ENCODE data around the gene PHF12. TPM values are rescaled to one million over a fixed set of nuclear protein-coding genes. Genes with fewer than 3 reads are reported as not detected.
"Not testable (repeated sequence)": the region's sequence is repeated elsewhere in the genome, so short reads cannot be mapped to it uniquely, and the experiment has no call there.

The PHF12 gene
- total RNA-seq, 3 donors from 2014 or later: 45.2 to 48.6 (median 47.8) TPM

- H3K9me3 Mint-ChIP-seq: peaks cover 4% of the 10 kb centered on the region
- no peak for DNase-seq
- peaks cover 8% of the 10 kb centered on the region for H3K4me1 Mint-ChIP-seq (ENCODE audit: low read depth)
- H3K27me3 Mint-ChIP-seq (ENCODE audit: low read depth): no peaks in the 10 kb centered on the region
- no peak for ATAC-seq
- peaks cover 57% of the 10 kb centered on the region for H3K36me3 Mint-ChIP-seq (ENCODE audit: insufficient read depth)
- H3K4me3 Mint-ChIP-seq: no peak overlapping the region
Measured at GRCh38 chr17:28917465-28917864, 33.9 kb downstream of the PHF12 start.

- H3K27me3 Mint-ChIP-seq (ENCODE audit: low read depth): no peaks in the 10 kb centered on the region
- no peak for DNase-seq
- H3K4me3 Mint-ChIP-seq: no peak overlapping the region
- peaks cover 8% of the 10 kb centered on the region for H3K4me1 Mint-ChIP-seq (ENCODE audit: low read depth)
- peaks cover 4% of the 10 kb centered on the region for H3K9me3 Mint-ChIP-seq
- ATAC-seq: no peak
- H3K36me3 Mint-ChIP-seq (ENCODE audit: insufficient read depth): peaks cover 57% of the 10 kb centered on the region
Measured at GRCh38 chr17:28917029-28917428, 34.3 kb downstream of the PHF12 start.

GRCh38 chr17:28916302-28916934, 34.9 kb downstream of the PHF12 start:
- no peaks in the 10 kb centered on the region for H3K27me3 Mint-ChIP-seq (ENCODE audit: low read depth)
- DNase-seq: peak; percentile 38
- H3K4me1 Mint-ChIP-seq (ENCODE audit: low read depth): peaks cover 8% of the 10 kb centered on the region
- ATAC-seq: peak; percentile 62 to 69
- H3K9me3 Mint-ChIP-seq: peaks cover 4% of the 10 kb centered on the region
- no peak overlapping the region for H3K4me3 Mint-ChIP-seq
- H3K36me3 Mint-ChIP-seq (ENCODE audit: insufficient read depth): peaks cover 54% of the 10 kb centered on the region

- H3K27me3 Mint-ChIP-seq (ENCODE audit: low read depth): no peaks in the 10 kb centered on the region
- peaks cover 49% of the 10 kb centered on the region for H3K36me3 Mint-ChIP-seq (ENCODE audit: insufficient read depth)
- peaks cover 4% of the 10 kb centered on the region for H3K9me3 Mint-ChIP-seq
- peaks cover 8% of the 10 kb centered on the region for H3K4me1 Mint-ChIP-seq (ENCODE audit: low read depth)
- H3K4me3 Mint-ChIP-seq: no peak overlapping the region
- DNase-seq: no peak
- no peak for ATAC-seq
Measured at GRCh38 chr17:28912938-28913333, 38.4 kb downstream of the PHF12 start.

- H3K27me3 Mint-ChIP-seq (ENCODE audit: low read depth): no peaks in the 10 kb centered on the region
- H3K36me3 Mint-ChIP-seq (ENCODE audit: insufficient read depth): peaks cover 53% of the 10 kb centered on the region
- H3K4me3 Mint-ChIP-seq: no peak overlapping the region
- ATAC-seq (no peak), DNase-seq (no peak)
- peaks cover 4% of the 10 kb centered on the region for H3K9me3 Mint-ChIP-seq
- peaks cover 8% of the 10 kb centered on the region for H3K4me1 Mint-ChIP-seq (ENCODE audit: low read depth)
Measured at GRCh38 chr17:28912281-28912937, 38.9 kb downstream of the PHF12 start.

GRCh38 chr17:28911411-28912045, 39.8 kb downstream of the PHF12 start:
- DNase-seq (no peak), ATAC-seq (no peak)
- no peaks in the 10 kb centered on the region for H3K27me3 Mint-ChIP-seq (ENCODE audit: low read depth)
- peaks cover 47% of the 10 kb centered on the region for H3K36me3 Mint-ChIP-seq (ENCODE audit: insufficient read depth)
- peaks cover 8% of the 10 kb centered on the region for H3K4me1 Mint-ChIP-seq (ENCODE audit: low read depth)
- no peak overlapping the region for H3K4me3 Mint-ChIP-seq
- peaks cover 4% of the 10 kb centered on the region for H3K9me3 Mint-ChIP-seq

GRCh38 chr17:28910534-28910933, 40.8 kb downstream of the PHF12 start:
- ATAC-seq: no peak

GRCh38 chr17:28908640-28909167, 42.6 kb downstream of the PHF12 start:
- H3K27me3 Mint-ChIP-seq (ENCODE audit: low read depth): no peaks in the 10 kb centered on the region
- peaks cover 31% of the 10 kb centered on the region for H3K36me3 Mint-ChIP-seq (ENCODE audit: insufficient read depth)
- H3K9me3 Mint-ChIP-seq: no peaks in the 10 kb centered on the region
- H3K4me3 Mint-ChIP-seq: no peak overlapping the region
- ATAC-seq (no peak), DNase-seq (no peak)
- peaks cover 2% of the 10 kb centered on the region for H3K4me1 Mint-ChIP-seq (ENCODE audit: low read depth)

More at GRCh38 chr17:28910534-28910933, 40.8 kb downstream of the PHF12 start:
- Mint-ChIP-seq H3K36me3 (ENCODE audit: insufficient read depth) (peaks cover 45% of the 10 kb centered on the region), H3K4me3 (no peak overlapping the region), H3K9me3 (peaks cover 4% of the 10 kb centered on the region), H3K27me3 (ENCODE audit: low read depth) (no peaks in the 10 kb centered on the region), H3K4me1 (ENCODE audit: low read depth) (peaks cover 4% of the 10 kb centered on the region)
- DNase-seq: no peak

- no peak overlapping the region for H3K4me3 Mint-ChIP-seq
- peaks cover 7% of the 10 kb centered on the region for H3K4me1 Mint-ChIP-seq (ENCODE audit: low read depth)
- no peak for ATAC-seq
- H3K36me3 Mint-ChIP-seq (ENCODE audit: insufficient read depth): peaks cover 25% of the 10 kb centered on the region
- no peaks in the 10 kb centered on the region for H3K9me3 Mint-ChIP-seq
- DNase-seq: no peak
- H3K27me3 Mint-ChIP-seq (ENCODE audit: low read depth): no peaks in the 10 kb centered on the region
Measured at GRCh38 chr17:28907709-28908475, 43.4 kb downstream of the PHF12 start.

- ATAC-seq (no peak), DNase-seq (no peak)
- H3K4me3 Mint-ChIP-seq: no peak overlapping the region
- H3K27me3 Mint-ChIP-seq (ENCODE audit: low read depth): no peaks in the 10 kb centered on the region
- peaks cover 12% of the 10 kb centered on the region for H3K4me1 Mint-ChIP-seq (ENCODE audit: low read depth)
- H3K9me3 Mint-ChIP-seq: no peaks in the 10 kb centered on the region
- peaks cover 21% of the 10 kb centered on the region for H3K36me3 Mint-ChIP-seq (ENCODE audit: insufficient read depth)
Measured at GRCh38 chr17:28906706-28907438, 44.4 kb downstream of the PHF12 start.

- Mint-ChIP-seq H3K4me1 (ENCODE audit: low read depth) (peaks cover 18% of the 10 kb centered on the region), H3K4me3 (no peak overlapping the region), H3K36me3 (ENCODE audit: insufficient read depth) (peaks cover 20% of the 10 kb centered on the region), H3K27me3 (ENCODE audit: low read depth) (no peaks in the 10 kb centered on the region), H3K9me3 (no peaks in the 10 kb centered on the region)
- ATAC-seq (no peak), DNase-seq (no peak)
Measured at GRCh38 chr17:28906276-28906675, 45.0 kb downstream of the PHF12 start.

- ATAC-seq: no peak
- no peaks in the 10 kb centered on the region for H3K9me3 Mint-ChIP-seq
- H3K4me1 Mint-ChIP-seq (ENCODE audit: low read depth): peaks cover 27% of the 10 kb centered on the region
- H3K36me3 Mint-ChIP-seq (ENCODE audit: insufficient read depth): peaks cover 15% of the 10 kb centered on the region
- DNase-seq: no peak
- no peaks in the 10 kb centered on the region for H3K27me3 Mint-ChIP-seq (ENCODE audit: low read depth)
- no peak overlapping the region for H3K4me3 Mint-ChIP-seq
Measured at GRCh38 chr17:28904800-28905199, 46.5 kb downstream of the PHF12 start.

- not testable (repeated sequence) for H3K9me3 Mint-ChIP-seq; ATAC-seq; H3K27me3 Mint-ChIP-seq (ENCODE audit: low read depth); DNase-seq
- peak overlapping the region; percentile 56 for H3K4me3 Mint-ChIP-seq
- peaks cover 15% of the 10 kb centered on the region for H3K36me3 Mint-ChIP-seq (ENCODE audit: insufficient read depth)
- H3K4me1 Mint-ChIP-seq (ENCODE audit: low read depth): peaks cover 33% of the 10 kb centered on the region
Measured at GRCh38 chr17:28903546-28903841, 47.8 kb downstream of the PHF12 start.
